NCI-H345 (cell line): ENCODE data around the gene EN1.

Experiments
- DNase-seq: peaks from one replicate; lab custom pipeline; 2025; lab: John Stamatoyannopoulos, UW

The EN1 gene

GRCh38 chr2:118855451-118856279 lies 8.2 kb upstream of the EN1 start:
- peak; percentile 69 for DNase-seq

- no peak for DNase-seq
Measured at GRCh38 chr2:118854507-118855345, 7.3 kb upstream of the EN1 start.

GRCh38 chr2:118853651-118854291 lies 6.3 kb upstream of the EN1 start:
- no peak for DNase-seq

GRCh38 chr2:118853129-118853640 lies 5.7 kb upstream of the EN1 start:
- DNase-seq, result no peak

GRCh38 chr2:118852605-118853128 lies 5.2 kb upstream of the EN1 start:
- no peak for DNase-seq

GRCh38 chr2:118851650-118852049 lies 4.2 kb upstream of the EN1 start:
- no peak for DNase-seq

- DNase-seq, result no peak
Measured at GRCh38 chr2:118850901-118851415, 3.5 kb upstream of the EN1 start.

- no peak for DNase-seq
Measured at GRCh38 chr2:118850168-118850900, 2.9 kb upstream of the EN1 start.

GRCh38 chr2:118849226-118850167 lies 2.0 kb upstream of the EN1 start:
- no peak for DNase-seq

GRCh38 chr2:118848381-118849225 lies 1.2 kb upstream of the EN1 start:
- DNase-seq, result no peak

GRCh38 chr2:118847762-118848172 lies 319 bp upstream of the EN1 start:
- no peak for DNase-seq

GRCh38 chr2:118846442-118846952 lies 951 bp downstream of the EN1 start:
- DNase-seq, result no peak

- no peak for DNase-seq
Measured at GRCh38 chr2:118845522-118846441, 1.7 kb downstream of the EN1 start.

GRCh38 chr2:118845005-118845521 lies 2.4 kb downstream of the EN1 start:
- DNase-seq, result no peak

GRCh38 chr2:118844261-118845004 lies 3.0 kb downstream of the EN1 start:
- no peak for DNase-seq

- no peak for DNase-seq
Measured at GRCh38 chr2:118843483-118844132, 3.8 kb downstream of the EN1 start.
